Measurements from ENCODE around the gene PLAGL2. TPM values are rescaled to one million over a fixed set of nuclear protein-coding genes. Genes with fewer than 3 reads are reported as not detected.

Gene PLAGL2
- total and polyA plus RNA-seq, 9 of the 15 experiments (the other 6 are each of a cell fraction or from before 2014, with no cell fraction given) = 3.1 to 24.3 (median 6.4) TPM

DNA sequence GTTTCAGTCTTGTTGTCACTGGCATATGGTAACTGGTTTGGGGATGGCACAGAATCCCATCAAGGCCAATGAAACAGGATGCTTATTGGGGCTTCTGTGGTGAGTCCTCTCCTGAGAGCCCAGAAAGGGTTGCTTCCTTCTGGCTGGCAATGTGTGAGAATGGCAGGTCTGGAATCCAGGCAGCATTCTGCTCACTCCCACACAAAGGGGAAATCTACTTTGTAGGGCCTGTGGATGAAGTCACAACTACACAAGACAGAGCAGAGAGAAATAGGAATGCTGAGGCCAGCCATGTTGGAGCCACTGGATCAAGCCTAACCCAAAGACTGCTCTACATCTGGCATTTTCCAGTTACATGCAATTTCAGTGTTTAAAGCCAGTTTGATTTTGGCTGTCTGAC, 15.7 kb downstream of the PLAGL2 start:
- Histone ChIP-seq H3K27me3 (ENCODE audit: control insufficient read depth in 2 of 2, insufficient read depth in 2 of 2, low read length in 2 of 2) (no peaks in the 10 kb centered on the region), H3K9me1 (ENCODE audit: control insufficient read depth, insufficient read depth, low read length) (no peaks in the 10 kb centered on the region), H3K9me3 (replicated peaks; ENCODE audit: control insufficient read depth, insufficient read depth, low read depth, low read length) (no peaks in the 10 kb centered on the region), H3K4me1 (replicated peaks in 1 of 2; ENCODE audit: control insufficient read depth in 2 of 2, insufficient read depth in 2 of 2, low read length in 2 of 2) (peaks cover 0 to 2% of the 10 kb centered on the region in 2 experiments; a peak in 1 of 5 replicates), H3K79me2 (ENCODE audit: control insufficient read depth, insufficient read depth, low read length) (no peaks in the 10 kb centered on the region), H3K4me3 (no peak overlapping the region), H3K4me2 (ENCODE audit: insufficient read depth, low read length) (no peak overlapping the region), H4K20me1 (replicated peaks; ENCODE audit: control insufficient read depth, insufficient read depth, low read length) (0 out of 2 replicates have a peak, but pooled peaks cover under 1% of the 10 kb centered on the region), H3K9ac (ENCODE audit: insufficient read depth in 1 of 2, low read depth in 2 of 2, low read length in 2 of 2) (no peak overlapping the region), H3K36me3 (ENCODE audit: control insufficient read depth, insufficient read depth, low read length) (peaks cover 30% of the 10 kb centered on the region), H3K27ac (ENCODE audit: extremely low read depth, low read depth, low read length) (no peak overlapping the region), H2AFZ (ENCODE audit: low read depth, low read length) (no peak overlapping the region)
- ChIA-PET POLR2A (interaction anchor here (1.2 to 1.4 kb wide), 2 partner anchors 13 to 247 kb away, joined by 4 to 6 read pairs; no protein-coding TSS in a partner anchor), CTCF (ENCODE audit: low intra/inter-chr PET ratio) (no interaction called here)
- in situ Hi-C loops (cut with MboI) = no loop called here
- FAIRE-seq = no peak
- TF ChIP-seq ASH1L (IDR thresholded peaks at IDR 0.05; ENCODE audit: borderline replicate concordance, low read depth, partially characterized antibody) = no peak
- no peak for TF ChIP-seq FOS (IDR thresholded peaks at IDR 0.05; ENCODE audit: extremely low read depth, insufficient read length)
- no peak for TF ChIP-seq RBM25 (IDR thresholded peaks at IDR 0.05; ENCODE audit: low read depth, low read length, severe bottlenecking)
- TF ChIP-seq PTBP1 (IDR thresholded peaks at IDR 0.05; ENCODE audit: low read depth, low read length) = no peak
- TF ChIP-seq CREBBP (IDR thresholded peaks at IDR 0.05; ENCODE audit: low read depth, low read length) = no peak
- no peak for TF ChIP-seq DPF2 (IDR thresholded peaks at IDR 0.05)
- TF ChIP-seq, protein P1, sequence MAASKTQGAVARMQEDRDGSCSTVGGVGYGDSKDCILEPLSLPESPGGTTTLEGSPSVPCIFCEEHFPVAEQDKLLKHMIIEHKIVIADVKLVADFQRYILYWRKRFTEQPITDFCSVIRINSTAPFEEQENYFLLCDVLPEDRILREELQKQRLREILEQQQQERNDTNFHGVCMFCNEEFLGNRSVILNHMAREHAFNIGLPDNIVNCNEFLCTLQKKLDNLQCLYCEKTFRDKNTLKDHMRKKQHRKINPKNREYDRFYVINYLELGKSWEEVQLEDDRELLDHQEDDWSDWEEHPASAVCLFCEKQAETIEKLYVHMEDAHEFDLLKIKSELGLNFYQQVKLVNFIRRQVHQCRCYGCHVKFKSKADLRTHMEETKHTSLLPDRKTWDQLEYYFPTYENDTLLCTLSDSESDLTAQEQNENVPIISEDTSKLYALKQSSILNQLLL (CRISPR knock-in tag; IDR thresholded peaks at IDR 0.05; ENCODE audit: borderline replicate concordance) = no peak
- no peak for DNase-seq (ENCODE audit: extremely low read depth in 1 of 4, low spot score in 3 of 4)
- BruUV-seq (replicated peaks) = no TSS peak
- no peak for ATAC-seq
- intact Hi-C loops (cut with micrococcal nuclease) = no loop called here
